Measurements from ENCODE around the gene NFXL1. TPM values are rescaled to one million over a fixed set of nuclear protein-coding genes. Genes with fewer than 3 reads are reported as not detected.

Gene NFXL1
- total and polyA plus RNA-seq, 10 of the 15 experiments (the other 5 are each of a cell fraction or from before 2014, with no cell fraction given), result 8.1 to 16.5 (median 13.1) TPM

DNA sequence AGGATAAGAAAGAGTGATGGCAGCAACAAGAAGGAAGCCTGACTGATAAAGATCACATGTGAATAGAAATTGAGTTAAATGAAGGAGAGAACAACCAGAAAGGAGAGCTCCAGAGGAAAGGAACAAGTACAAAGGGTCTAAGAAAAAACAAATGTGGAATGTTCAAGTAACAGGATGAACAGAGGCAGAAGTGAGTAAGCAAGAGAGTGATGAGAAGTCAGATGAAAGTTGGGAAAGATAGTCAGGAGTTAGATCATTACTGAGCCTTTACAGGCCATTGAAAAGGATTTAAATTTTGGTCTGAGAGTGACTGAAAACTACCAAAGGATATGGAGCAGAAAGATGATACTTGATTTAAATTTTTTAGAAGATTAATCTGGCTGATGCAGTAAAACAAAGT is 38.1 kb downstream of the NFXL1 start:
- BruUV-seq (replicated peaks), result no TSS peak
- ChIA-PET SMC1A (ENCODE audit: uncharacterized antibody, unreplicated experiment) (no interaction called here), CTCF (interaction anchor here (1.0 kb wide), 2 partner anchors 37 to 57 kb away, joined by 3 read pairs; no protein-coding TSS in a partner anchor), RAD21 (ENCODE audit: unreplicated experiment) (no interaction called here), POLR2A (no interaction called here)
- H2AFZ ChIP-seq (ENCODE audit: control insufficient read depth, low read depth, low read length), result no peak overlapping the region
- in situ Hi-C loops (cut with MboI) (no loop called here), intact Hi-C loops (cut with micrococcal nuclease; ENCODE audit: unreplicated experiment) (no loop called here)
- no peak for FAIRE-seq
- no peak for DNase-seq (ENCODE audit: low read depth, low spot score)
- no peak overlapping the region for H3K4me3 ChIP-seq
- no peak overlapping the region for H3K4me2 ChIP-seq (ENCODE audit: control insufficient read depth, insufficient read depth)
- H3K4me1 ChIP-seq (ENCODE audit: control insufficient read depth, insufficient read depth, low read length), result no peaks in the 10 kb centered on the region
- TF ChIP-seq, protein P1, sequence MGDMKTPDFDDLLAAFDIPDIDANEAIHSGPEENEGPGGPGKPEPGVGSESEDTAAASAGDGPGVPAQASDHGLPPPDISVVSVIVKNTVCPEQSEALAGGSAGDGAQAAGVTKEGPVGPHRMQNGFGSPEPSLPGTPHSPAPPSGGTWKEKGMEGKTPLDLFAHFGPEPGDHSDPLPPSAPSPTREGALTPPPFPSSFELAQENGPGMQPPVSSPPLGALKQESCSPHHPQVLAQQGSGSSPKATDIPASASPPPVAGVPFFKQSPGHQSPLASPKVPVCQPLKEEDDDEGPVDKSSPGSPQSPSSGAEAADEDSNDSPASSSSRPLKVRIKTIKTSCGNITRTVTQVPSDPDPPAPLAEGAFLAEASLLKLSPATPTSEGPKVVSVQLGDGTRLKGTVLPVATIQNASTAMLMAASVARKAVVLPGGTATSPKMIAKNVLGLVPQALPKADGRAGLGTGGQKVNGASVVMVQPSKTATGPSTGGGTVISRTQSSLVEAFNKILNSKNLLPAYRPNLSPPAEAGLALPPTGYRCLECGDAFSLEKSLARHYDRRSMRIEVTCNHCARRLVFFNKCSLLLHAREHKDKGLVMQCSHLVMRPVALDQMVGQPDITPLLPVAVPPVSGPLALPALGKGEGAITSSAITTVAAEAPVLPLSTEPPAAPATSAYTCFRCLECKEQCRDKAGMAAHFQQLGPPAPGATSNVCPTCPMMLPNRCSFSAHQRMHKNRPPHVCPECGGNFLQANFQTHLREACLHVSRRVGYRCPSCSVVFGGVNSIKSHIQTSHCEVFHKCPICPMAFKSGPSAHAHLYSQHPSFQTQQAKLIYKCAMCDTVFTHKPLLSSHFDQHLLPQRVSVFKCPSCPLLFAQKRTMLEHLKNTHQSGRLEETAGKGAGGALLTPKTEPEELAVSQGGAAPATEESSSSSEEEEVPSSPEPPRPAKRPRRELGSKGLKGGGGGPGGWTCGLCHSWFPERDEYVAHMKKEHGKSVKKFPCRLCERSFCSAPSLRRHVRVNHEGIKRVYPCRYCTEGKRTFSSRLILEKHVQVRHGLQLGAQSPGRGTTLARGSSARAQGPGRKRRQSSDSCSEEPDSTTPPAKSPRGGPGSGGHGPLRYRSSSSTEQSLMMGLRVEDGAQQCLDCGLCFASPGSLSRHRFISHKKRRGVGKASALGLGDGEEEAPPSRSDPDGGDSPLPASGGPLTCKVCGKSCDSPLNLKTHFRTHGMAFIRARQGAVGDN (IDR thresholded peaks at IDR 0.05), result no peak
- TF ChIP-seq ZNF384 (IDR thresholded peaks at IDR 0.05; ENCODE audit: borderline replicate concordance, low read depth, low read length), result no peak
- TF ChIP-seq BHLHE40 (IDR thresholded peaks at IDR 0.05; ENCODE audit: borderline replicate concordance in 1 of 2, low read depth in 2 of 2, low read length in 1 of 2), result no peak
- TF ChIP-seq HDAC2 (IDR thresholded peaks at IDR 0.05), result no peak
- TF ChIP-seq, protein P2, sequence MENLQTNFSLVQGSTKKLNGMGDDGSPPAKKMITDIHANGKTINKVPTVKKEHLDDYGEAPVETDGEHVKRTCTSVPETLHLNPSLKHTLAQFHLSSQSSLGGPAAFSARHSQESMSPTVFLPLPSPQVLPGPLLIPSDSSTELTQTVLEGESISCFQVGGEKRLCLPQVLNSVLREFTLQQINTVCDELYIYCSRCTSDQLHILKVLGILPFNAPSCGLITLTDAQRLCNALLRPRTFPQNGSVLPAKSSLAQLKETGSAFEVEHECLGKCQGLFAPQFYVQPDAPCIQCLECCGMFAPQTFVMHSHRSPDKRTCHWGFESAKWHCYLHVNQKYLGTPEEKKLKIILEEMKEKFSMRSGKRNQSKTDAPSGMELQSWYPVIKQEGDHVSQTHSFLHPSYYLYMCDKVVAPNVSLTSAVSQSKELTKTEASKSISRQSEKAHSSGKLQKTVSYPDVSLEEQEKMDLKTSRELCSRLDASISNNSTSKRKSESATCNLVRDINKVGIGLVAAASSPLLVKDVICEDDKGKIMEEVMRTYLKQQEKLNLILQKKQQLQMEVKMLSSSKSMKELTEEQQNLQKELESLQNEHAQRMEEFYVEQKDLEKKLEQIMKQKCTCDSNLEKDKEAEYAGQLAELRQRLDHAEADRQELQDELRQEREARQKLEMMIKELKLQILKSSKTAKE (IDR thresholded peaks at IDR 0.05; ENCODE audit: low read depth, poor library complexity, severe bottlenecking), result no peak
- peaks cover 0 to 24% of the 10 kb centered on the region in 2 experiments for H3K36me3 ChIP-seq (ENCODE audit: control insufficient read depth in 2 of 2, insufficient read depth in 2 of 2, low read length in 1 of 2)
- peaks cover 3% of the 10 kb centered on the region; the same call in 2 of the 3 replicates for H3K9me3 ChIP-seq (replicated peaks; ENCODE audit: control insufficient read depth, insufficient read depth, low read length)
- no peak overlapping the region for H3K9ac ChIP-seq (ENCODE audit: control insufficient read depth, insufficient read depth, low read length)
- ATAC-seq, result no peak
- no peaks in the 10 kb centered on the region for H3K79me2 ChIP-seq (ENCODE audit: control insufficient read depth, insufficient read depth, low read length)
- no peaks in the 10 kb centered on the region for H4K20me1 ChIP-seq (ENCODE audit: control insufficient read depth, insufficient read depth)
- no peak overlapping the region for H3K27ac ChIP-seq (ENCODE audit: control insufficient read depth, insufficient read depth)
- H3K27me3 ChIP-seq (replicated peaks in 1 of 2; ENCODE audit: control insufficient read depth in 2 of 2, insufficient read depth in 2 of 2, low read length in 1 of 2), result no peaks in the 10 kb centered on the region
